Activated T-cell treated with anti-CD3 and anti-CD28 coated beads, Interleukin-2, amount 50 U/mL, for 1 hour (primary cell): ENCODE results near the gene MYCN.
"Not testable (repeated sequence)": the region's sequence is repeated elsewhere in the genome, so short reads cannot be mapped to it uniquely, and the experiment has no call there.

Source experiments
- DNase-seq: peaks from one replicate; pipeline ENCODE4 v3.0.0-alpha.2; 2020

MYCN gene

GRCh38 chr2:15963109-15963976 is 23.0 kb downstream of the MYCN start:
- DNase-seq: not testable (repeated sequence)

GRCh38 chr2:15963977-15964670 is 23.8 kb downstream of the MYCN start:
- DNase-seq: no peak

GRCh38 chr2:15964936-15965563 is 24.7 kb downstream of the MYCN start:
- no peak for DNase-seq

GRCh38 chr2:15965564-15966019 is 25.2 kb downstream of the MYCN start:
- DNase-seq: peak; percentile 40

GRCh38 chr2:15967415-15968279 is 27.3 kb downstream of the MYCN start:
- DNase-seq: no peak

- DNase-seq: no peak
Observed at GRCh38 chr2:15968280-15969178, 28.2 kb downstream of the MYCN start.

- no peak for DNase-seq
Observed at GRCh38 chr2:15969214-15969613, 28.9 kb downstream of the MYCN start.

GRCh38 chr2:15970701-15971100 is 30.4 kb downstream of the MYCN start:
- no peak for DNase-seq

- DNase-seq: no peak
Observed at GRCh38 chr2:15971351-15971750, 31.0 kb downstream of the MYCN start.

- no peak for DNase-seq
Observed at GRCh38 chr2:15971831-15972522, 31.6 kb downstream of the MYCN start.

GRCh38 chr2:15973481-15974401 is 33.4 kb downstream of the MYCN start:
- DNase-seq: no peak

GRCh38 chr2:15974565-15975260 is 34.4 kb downstream of the MYCN start:
- no peak for DNase-seq

GRCh38 chr2:15975261-15975600 is 34.9 kb downstream of the MYCN start:
- DNase-seq: no peak

GRCh38 chr2:15975676-15976075 is 35.3 kb downstream of the MYCN start:
- no peak for DNase-seq

- no peak for DNase-seq
Observed at GRCh38 chr2:15976354-15976753, 36.0 kb downstream of the MYCN start.

GRCh38 chr2:15979051-15979758 is 38.9 kb downstream of the MYCN start:
- DNase-seq: no peak

- no peak for DNase-seq
Observed at GRCh38 chr2:15979759-15980604, 39.6 kb downstream of the MYCN start.
